ENCODE data around the gene MRAP. TPM values are rescaled to one million over a fixed set of nuclear protein-coding genes. Genes with fewer than 3 reads are reported as not detected.

The MRAP gene
- total RNA-seq, 1 experiment from 2014 or later = not detected

- Histone ChIP-seq H3K79me2 (ENCODE audit: insufficient read depth, low read length) (peaks cover 27% of the 10 kb centered on the region), H3K4me2 (ENCODE audit: low read length) (no peak overlapping the region), H3K27me3 (ENCODE audit: insufficient read depth, low read length) (no peaks in the 10 kb centered on the region), H2AFZ (ENCODE audit: low read depth, low read length, poor library complexity, severe bottlenecking) (no peak overlapping the region), H4K20me1 (ENCODE audit: insufficient read depth) (no peaks in the 10 kb centered on the region), H3K4me1 (ENCODE audit: control insufficient read depth in 1 of 2, insufficient read depth in 2 of 2, low read length in 2 of 2) (no peaks in the 10 kb centered on the region), H3K4me3 (replicated peaks in 1 of 2; ENCODE audit: low read depth in 1 of 2, low read length in 2 of 2) (no peak overlapping the region), H3K9me3 (ENCODE audit: control insufficient read depth in 1 of 2, insufficient read depth in 1 of 2, low read depth in 1 of 2, low read length in 2 of 2) (no peaks in the 10 kb centered on the region), H3K36me3 (ENCODE audit: control insufficient read depth in 1 of 2, insufficient read depth in 2 of 2, low read length in 2 of 2) (peaks cover 70 to 87% of the 10 kb centered on the region in 2 experiments), H3K9me2 (ENCODE audit: insufficient read depth) (no peaks in the 10 kb centered on the region), H3K27ac (ENCODE audit: low read depth, low read length) (no peak overlapping the region), H3K9ac (ENCODE audit: low read length) (no peak overlapping the region)
- no TSS peak for BruUV-seq (replicated peaks)
- intact Hi-C loops (cut with micrococcal nuclease) = no loop called here
- ATAC-seq (no peak), DNase-seq (ENCODE audit: low read depth, low spot score) (no peak)
- TF ChIP-seq CBX3 (IDR thresholded peaks at IDR 0.05; ENCODE audit: low read depth) (no peak), EGR1 (IDR thresholded peaks at IDR 0.05; ENCODE audit: low read depth) (no peak), ZNF274 (IDR thresholded peaks at IDR 0.05; ENCODE audit: low read depth, low read length) (no peak), POLR2AphosphoS5 (IDR thresholded peaks at IDR 0.05; ENCODE audit: low read depth, low read length) (no peak), EZH2 (IDR thresholded peaks at IDR 0.05) (no peak), EZH2phosphoT487 (IDR thresholded peaks at IDR 0.05; ENCODE audit: borderline replicate concordance) (no peak), RAD21 (IDR thresholded peaks at IDR 0.05; ENCODE audit: low read depth) (no peak), POLR2A (IDR thresholded peaks at IDR 0.05; ENCODE audit: borderline replicate concordance, extremely low read depth, insufficient read depth, insufficient read length) (no peak), ZBTB33 (IDR thresholded peaks at IDR 0.05; ENCODE audit: extremely low read depth, insufficient replicate concordance, low read length) (no peak), CEBPB (IDR thresholded peaks at IDR 0.05; ENCODE audit: low read depth) (no peak), SIN3A (IDR thresholded peaks at IDR 0.05; ENCODE audit: low read depth) (no peak), JUND (IDR thresholded peaks at IDR 0.05) (no peak), ZFX (IDR thresholded peaks at IDR 0.05) (no peak), MAX (IDR thresholded peaks at IDR 0.05) (no peak), YY1 (IDR thresholded peaks at IDR 0.05; ENCODE audit: extremely low read depth, insufficient replicate concordance, low read depth, low read length) (no peak)
- RAD21 ChIA-PET (ENCODE audit: low non-redundant PET in 1 of 2, low total read pairs in 2 of 2, uncharacterized antibody in 2 of 2, unreplicated experiment in 2 of 2) = no interaction called here
- POLR2A ChIA-PET = no interaction called here
- CTCF ChIA-PET = no interaction called here
Observed at GRCh38 chr21:32322676-32323075, 24.0 kb downstream of the MRAP start.

Data from HCT116 (cell line).